Transverse colon (tissue), 4 donors: Measurements from ENCODE around the gene DBH.

Experiments used
- CTCF ChIP-seq, 5 experiments: fragments of 200-600 bp in 3 of 5; fragments of 450-650 bp in 2 of 5; sonication (generic) in 3 of 5; IDR thresholded peaks; 1 replicate in 2 of 5; 2 replicates in 3 of 5; pipeline ENCODE4 v1.5.1; 2016 to 2017; ENCODE audit warnings: antibody characterized with exemption in 5 of 5, inconsistent platforms in 3 of 5, mild to moderate bottlenecking in 2 of 5, moderate library complexity in 1 of 5
- EP300 ChIP-seq: sonication (generic); formaldehyde crosslinking; IDR thresholded peaks from one replicate; pipeline ENCODE4 v1.6.1; 2017; ENCODE audit warnings: antibody characterized with exemption, low read depth
- POLR2A ChIP-seq: fragments of 450-650 bp; IDR thresholded peaks from one replicate; pipeline ENCODE4 v1.6.1; 2016; ENCODE audit warnings: antibody characterized with exemption, mild to moderate bottlenecking, moderate library complexity
- POLR2AphosphoS5 ChIP-seq, 3 donors: sonication (generic); formaldehyde crosslinking; IDR thresholded peaks; one replicate each; pipeline ENCODE4 v1.6.1; 2016; ENCODE audit warnings: antibody characterized with exemption in 3 of 3

GRCh38 chr9:133607381-133607780 is 28.8 kb upstream of the DBH start:
- TF ChIP-seq CTCF (IDR thresholded peaks at IDR 0.05): no peak
- TF ChIP-seq POLR2AphosphoS5 (IDR thresholded peaks at IDR 0.05): no peak
- TF ChIP-seq POLR2A: no peak
- TF ChIP-seq EP300: no peak
